Measurements from ENCODE around the gene EAF2.

EAF2 gene

GRCh38 chr3:121863801-121864200 lies 28.8 kb downstream of the EAF2 start:
- no peak for DNase-seq

- DNase-seq: no peak
Measured at GRCh38 chr3:121869736-121870135, 34.7 kb downstream of the EAF2 start.

GRCh38 chr3:121870717-121871116 lies 35.7 kb downstream of the EAF2 start:
- DNase-seq: no peak

- DNase-seq: no peak
Measured at GRCh38 chr3:121871430-121871829, 36.4 kb downstream of the EAF2 start.

GRCh38 chr3:121878411-121878810 lies 43.4 kb downstream of the EAF2 start:
- DNase-seq: no peak

- DNase-seq: no peak
Measured at GRCh38 chr3:121883507-121883906, 48.5 kb downstream of the EAF2 start.

GRCh38 chr3:121885386-121885785 lies 50.4 kb downstream of the EAF2 start:
- DNase-seq: no peak

- no peak for DNase-seq
Measured at GRCh38 chr3:121894301-121894990, 59.4 kb downstream of the EAF2 start, which contains the start of gene SLC15A2. SLC15A2 (plus strand) TSS chr3:121894401; CDS start chr3:121894477, 76 bp downstream.

GRCh38 chr3:121895121-121895520 lies 60.1 kb downstream of the EAF2 start:
- DNase-seq: no peak

- no peak for DNase-seq
Measured at GRCh38 chr3:121895736-121896135, 60.7 kb downstream of the EAF2 start.

GRCh38 chr3:121896823-121897222 lies 61.8 kb downstream of the EAF2 start:
- DNase-seq: no peak

GRCh38 chr3:121897296-121897695 lies 62.3 kb downstream of the EAF2 start:
- DNase-seq: no peak

- DNase-seq: no peak
Measured at GRCh38 chr3:121913305-121913990, 78.4 kb downstream of the EAF2 start.

- no peak for DNase-seq
Measured at GRCh38 chr3:121914081-121914998, 79.3 kb downstream of the EAF2 start.

GRCh38 chr3:121916189-121916588 lies 81.2 kb downstream of the EAF2 start:
- DNase-seq: no peak

GRCh38 chr3:121918779-121919483 lies 83.9 kb downstream of the EAF2 start:
- DNase-seq: no peak

GRCh38 chr3:121924734-121925133 lies 89.7 kb downstream of the EAF2 start:
- DNase-seq: no peak

GRCh38 chr3:121926380-121926779 lies 91.4 kb downstream of the EAF2 start:
- DNase-seq: no peak

Measured in central memory CD4-positive, alpha-beta T cell (primary cell).